ENCODE measurements around the gene NUP188. TPM values are rescaled to one million over a fixed set of nuclear protein-coding genes. Genes with fewer than 3 reads are reported as not detected.

The NUP188 gene, protein sequence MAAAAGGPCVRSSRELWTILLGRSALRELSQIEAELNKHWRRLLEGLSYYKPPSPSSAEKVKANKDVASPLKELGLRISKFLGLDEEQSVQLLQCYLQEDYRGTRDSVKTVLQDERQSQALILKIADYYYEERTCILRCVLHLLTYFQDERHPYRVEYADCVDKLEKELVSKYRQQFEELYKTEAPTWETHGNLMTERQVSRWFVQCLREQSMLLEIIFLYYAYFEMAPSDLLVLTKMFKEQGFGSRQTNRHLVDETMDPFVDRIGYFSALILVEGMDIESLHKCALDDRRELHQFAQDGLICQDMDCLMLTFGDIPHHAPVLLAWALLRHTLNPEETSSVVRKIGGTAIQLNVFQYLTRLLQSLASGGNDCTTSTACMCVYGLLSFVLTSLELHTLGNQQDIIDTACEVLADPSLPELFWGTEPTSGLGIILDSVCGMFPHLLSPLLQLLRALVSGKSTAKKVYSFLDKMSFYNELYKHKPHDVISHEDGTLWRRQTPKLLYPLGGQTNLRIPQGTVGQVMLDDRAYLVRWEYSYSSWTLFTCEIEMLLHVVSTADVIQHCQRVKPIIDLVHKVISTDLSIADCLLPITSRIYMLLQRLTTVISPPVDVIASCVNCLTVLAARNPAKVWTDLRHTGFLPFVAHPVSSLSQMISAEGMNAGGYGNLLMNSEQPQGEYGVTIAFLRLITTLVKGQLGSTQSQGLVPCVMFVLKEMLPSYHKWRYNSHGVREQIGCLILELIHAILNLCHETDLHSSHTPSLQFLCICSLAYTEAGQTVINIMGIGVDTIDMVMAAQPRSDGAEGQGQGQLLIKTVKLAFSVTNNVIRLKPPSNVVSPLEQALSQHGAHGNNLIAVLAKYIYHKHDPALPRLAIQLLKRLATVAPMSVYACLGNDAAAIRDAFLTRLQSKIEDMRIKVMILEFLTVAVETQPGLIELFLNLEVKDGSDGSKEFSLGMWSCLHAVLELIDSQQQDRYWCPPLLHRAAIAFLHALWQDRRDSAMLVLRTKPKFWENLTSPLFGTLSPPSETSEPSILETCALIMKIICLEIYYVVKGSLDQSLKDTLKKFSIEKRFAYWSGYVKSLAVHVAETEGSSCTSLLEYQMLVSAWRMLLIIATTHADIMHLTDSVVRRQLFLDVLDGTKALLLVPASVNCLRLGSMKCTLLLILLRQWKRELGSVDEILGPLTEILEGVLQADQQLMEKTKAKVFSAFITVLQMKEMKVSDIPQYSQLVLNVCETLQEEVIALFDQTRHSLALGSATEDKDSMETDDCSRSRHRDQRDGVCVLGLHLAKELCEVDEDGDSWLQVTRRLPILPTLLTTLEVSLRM (N-terminal part only)
- total RNA-seq: 50.6 TPM
- long read RNA-seq, partial matches to known transcripts: 32 of 37 reads
- long read RNA-seq, other reads (novel, unspliced or antisense): 5 of 37 reads

DNA sequence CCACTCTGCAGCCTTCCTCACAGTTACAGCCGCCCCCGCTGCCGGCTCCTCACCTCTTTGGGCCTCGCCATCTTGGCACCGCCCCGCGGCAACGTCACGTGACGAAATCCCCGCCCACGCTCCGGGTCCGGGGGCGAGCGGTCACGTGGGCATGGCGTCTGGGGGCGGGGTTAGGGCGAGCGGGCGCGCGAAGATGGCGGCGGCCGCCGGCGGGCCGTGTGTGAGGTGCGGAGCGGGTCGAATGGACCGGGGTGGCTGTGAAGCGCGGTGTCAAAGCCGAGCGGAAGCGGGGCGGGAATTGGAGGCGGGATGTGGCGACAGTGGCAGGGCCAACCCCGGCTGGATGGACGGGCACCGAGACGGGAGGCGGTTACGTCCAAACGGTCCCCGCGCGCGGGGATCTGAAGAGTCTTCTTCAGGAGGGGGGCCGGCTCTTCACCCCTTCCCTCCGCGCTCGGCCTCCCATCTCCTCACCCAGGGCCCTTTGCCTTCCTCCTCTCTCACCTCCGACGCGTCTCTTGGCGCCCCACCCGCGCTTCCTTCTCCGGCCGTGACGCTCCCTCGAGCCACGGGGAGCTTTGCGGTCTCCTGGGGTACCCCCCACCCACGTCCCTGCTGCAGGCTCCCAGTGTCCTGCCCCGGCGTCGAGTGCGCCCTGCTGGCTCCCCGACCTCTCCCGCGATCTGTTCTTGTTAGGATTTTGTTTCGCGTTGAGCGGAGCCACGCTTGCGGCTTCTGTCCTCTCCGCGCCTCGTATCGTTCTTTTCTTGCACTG, at the start of gene NUP188, which contains the start of gene DOLK:
Gene NUP188, plus strand, starts transcription at position 173 of the 775 bp plus-strand sequence. Its CDS starts 21 bp downstream, at position 194.
Gene DOLK, minus strand, starts transcription at position 77 of the 775 bp plus-strand sequence. CDS start 300 bp downstream, outside the sequence.
- peak; percentile 100 for DNase-seq (ENCODE audit: low spot score)

DNA sequence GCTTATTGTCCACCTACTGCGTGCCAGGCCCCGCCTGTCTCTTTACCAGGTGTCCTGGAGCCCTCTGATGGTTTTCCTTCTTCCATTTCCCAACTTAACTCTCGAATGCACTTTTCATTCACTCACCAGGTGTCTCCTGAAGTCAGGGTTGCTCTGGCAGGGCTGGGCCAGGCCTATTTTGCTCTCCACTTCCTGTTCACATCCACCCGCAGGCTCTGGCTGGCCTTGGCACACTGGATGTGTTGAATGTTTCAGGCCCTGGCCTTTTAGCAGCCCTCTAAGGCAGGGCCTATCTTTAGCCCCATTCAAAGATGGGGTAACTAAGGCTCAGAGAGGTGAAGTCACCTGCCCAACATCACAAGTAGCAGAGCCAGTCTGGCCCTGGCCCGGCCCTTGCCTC, 49.1 kb upstream of the NUP188 start:
- DNase-seq (ENCODE audit: low spot score): no peak

GRCh38 chr9:128898845-128899565, 48.5 kb upstream of the NUP188 start:
- no peak for DNase-seq (ENCODE audit: low spot score)

DNA sequence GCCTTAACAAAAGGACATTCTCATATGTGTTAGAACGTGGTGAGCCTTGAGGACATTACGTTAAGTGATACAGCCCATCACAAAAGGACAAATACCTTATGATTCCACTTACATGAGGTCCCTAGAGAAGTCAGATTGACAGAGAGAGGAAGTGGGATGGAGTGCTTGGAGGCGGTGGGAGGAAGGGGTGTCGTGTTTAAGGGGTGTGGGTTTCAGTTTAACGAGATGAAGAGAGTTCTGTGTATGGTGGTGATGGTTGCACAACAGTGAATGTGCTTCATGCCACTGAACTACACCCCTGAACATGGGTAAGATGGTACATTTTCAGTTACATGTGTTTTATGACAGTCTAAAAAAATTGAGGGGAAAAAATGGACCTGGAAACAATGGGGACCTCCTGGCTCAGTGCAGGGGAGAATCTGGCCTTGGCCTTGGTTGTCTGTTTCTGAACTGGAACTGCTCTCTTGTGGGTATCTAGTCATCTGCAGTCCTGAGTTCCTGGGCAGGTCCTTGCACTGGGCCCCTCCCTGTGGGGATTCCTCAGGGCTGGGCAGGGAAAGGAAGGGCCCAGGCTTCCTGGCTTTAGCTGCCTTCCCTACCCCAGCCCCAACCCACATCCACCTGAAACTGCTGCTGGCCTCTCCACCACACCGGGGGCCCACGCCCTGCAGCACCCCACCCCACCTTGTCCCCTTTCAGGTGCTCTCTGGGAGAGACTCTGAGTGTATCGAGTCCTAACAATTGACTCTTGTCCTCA, 47.8 kb upstream of the NUP188 start:
- no peak for DNase-seq (ENCODE audit: low spot score)

DNA sequence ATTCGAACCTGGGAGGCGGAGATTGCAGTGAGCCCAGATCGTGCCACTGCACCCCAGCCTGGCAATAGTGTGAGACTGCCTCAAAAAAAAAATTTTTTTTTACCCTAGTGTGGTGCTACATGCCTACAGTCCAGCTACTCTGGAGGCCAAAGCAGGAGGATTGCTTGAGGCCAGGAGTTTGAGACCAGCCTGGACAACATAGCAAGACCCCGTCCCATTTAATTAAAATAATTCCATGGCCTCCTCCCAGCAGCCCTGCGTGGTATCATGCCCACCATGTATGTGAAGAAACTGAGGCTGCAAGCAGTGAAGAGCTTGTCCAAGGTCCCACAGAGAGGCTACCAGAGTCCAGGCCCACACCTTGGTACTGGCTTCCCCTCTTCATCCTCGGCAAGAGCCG, 46.1 kb upstream of the NUP188 start:
- DNase-seq (ENCODE audit: low spot score): no peak

DNA sequence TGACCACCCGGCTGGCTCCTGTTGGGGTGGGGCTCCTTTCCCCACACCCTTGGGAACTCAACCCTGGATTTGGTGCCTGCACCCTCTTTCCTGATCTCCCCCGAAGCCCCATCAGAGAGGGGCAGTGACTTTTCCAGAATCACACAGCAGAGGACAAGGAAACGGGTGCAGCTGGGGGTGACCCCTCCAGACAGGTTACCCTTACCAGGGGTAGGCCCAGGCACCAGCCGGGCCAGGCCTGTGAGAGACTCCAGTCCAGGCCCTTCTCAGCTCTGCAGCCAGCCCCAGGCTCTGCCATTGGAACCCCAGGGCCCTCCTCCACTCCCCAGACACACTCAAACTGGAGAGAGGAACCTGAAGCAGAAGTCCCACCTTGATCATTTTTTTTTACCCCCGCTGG, 45.7 kb upstream of the NUP188 start:
- DNase-seq (ENCODE audit: low spot score): no peak

DNA sequence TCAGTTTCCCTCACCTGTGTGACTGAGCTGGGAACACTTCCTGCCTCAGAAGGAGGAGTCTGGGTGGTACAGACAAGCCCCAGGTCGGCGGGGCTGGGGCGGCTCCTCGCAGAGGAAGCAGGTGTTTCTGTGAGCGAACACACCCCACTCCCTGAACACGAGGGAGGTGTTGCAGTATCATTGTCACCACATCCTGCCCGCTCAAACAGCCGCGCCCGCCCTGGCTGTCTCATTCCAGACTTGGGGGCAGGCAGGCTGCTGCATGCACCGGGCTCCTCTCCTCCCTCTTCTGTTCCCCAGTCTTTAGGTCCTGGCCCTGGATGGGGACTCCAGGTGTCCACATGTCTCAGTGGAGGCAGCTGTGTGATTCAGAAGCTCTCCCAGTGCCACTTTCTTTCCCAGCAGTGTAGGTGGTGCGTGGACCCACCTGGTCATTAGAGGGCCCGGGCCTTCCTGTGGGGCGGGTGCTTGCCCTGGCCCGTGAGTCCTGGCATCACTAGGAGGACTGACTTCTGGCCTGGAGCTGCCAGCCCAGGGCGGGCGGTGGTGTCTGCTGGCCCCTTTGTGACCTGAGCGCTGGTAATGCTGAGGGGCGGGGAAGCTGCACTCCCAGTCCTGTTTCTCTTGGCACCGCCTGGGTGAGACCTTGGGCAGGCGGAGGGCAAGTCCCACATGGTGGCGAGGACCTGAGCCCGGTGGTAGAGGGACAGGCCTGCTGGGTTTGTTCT, 45.0 kb upstream of the NUP188 start:
- DNase-seq (ENCODE audit: low spot score): no peak

- DNase-seq (ENCODE audit: low spot score): no peak
Measured at GRCh38 chr9:128903079-128903461, 44.4 kb upstream of the NUP188 start.

DNA sequence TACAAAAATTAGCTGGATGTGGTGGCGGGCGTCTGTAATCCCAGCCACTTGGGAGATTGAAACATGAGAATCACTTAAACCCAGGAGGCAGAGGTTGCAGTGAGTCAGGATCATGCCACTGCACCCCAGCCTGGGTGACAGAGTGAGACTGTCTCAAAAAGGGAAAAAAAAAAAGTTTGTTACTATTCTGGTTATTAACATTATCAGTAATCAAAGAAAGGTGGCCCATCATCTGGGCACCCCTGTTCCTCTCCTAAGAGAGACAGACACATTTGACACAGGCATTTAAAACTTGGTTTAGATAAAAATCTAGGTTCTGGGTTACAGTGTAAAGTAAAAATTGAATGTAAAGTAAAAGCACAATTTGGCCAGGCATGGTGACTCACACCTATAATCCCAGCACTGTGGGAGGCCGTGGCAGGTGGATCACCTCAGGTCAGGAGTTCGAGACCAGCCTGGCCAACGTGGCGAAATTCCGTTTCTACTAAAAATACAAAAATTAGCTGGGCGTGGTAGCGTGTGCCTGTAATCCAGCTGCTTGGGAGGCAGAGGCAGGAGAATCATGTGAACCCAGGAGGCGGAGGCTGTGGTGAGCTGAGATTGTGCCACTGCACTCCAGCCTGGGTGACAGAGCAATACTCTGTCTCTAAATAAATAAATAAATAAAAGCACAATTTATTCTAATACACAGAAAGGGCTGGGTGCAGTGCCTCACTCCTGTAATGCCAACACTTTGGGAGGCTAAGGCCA, 43.5 kb upstream of the NUP188 start:
- DNase-seq (ENCODE audit: low spot score): no peak

DNA sequence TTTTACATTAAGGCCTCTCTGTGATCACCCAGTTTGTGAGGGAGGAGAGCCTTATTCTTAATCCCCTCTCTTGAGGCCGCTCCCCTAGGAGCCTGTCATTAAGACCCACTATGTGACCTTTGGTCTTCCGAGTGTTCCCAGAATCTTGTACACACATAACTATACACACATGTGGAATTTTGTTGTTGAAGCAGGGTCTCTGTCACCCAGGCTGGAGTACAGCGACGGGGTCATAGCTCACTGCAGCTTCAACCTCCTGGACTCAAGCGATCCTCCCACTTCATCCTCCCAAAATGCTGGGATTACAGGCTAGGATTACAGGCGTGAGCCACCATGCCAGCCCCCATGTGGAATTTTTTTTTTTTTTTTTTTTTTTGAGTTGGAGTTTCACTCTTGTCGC, 41.5 kb upstream of the NUP188 start:
- DNase-seq (ENCODE audit: low spot score): no peak

DNA sequence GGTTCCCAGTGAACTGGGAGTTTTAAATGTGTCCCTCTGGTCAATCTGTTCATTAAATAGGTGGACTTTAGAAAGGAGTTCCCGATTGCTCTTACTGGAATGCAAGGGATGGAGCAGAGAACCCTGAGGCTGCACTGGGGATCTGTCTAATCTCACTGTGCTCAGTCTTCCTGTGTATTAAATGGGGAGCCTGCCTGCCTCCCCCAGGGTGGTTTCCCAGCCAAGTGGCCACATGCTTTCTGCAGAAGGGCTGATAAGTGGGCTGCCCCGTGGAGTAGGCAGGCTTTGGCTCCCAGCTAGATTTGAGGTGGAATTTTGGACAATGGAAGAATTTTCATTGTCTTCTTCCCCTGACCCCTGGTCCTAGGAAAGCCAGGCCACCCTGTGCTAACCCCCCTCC, 40.8 kb upstream of the NUP188 start:
- DNase-seq (ENCODE audit: low spot score): no peak

GRCh38 chr9:128908372-128908771, 39.1 kb upstream of the NUP188 start:
- no peak for DNase-seq (ENCODE audit: low spot score)

- no peak for DNase-seq (ENCODE audit: low spot score)
Measured at GRCh38 chr9:128909859-128910258, 37.6 kb upstream of the NUP188 start.

DNA sequence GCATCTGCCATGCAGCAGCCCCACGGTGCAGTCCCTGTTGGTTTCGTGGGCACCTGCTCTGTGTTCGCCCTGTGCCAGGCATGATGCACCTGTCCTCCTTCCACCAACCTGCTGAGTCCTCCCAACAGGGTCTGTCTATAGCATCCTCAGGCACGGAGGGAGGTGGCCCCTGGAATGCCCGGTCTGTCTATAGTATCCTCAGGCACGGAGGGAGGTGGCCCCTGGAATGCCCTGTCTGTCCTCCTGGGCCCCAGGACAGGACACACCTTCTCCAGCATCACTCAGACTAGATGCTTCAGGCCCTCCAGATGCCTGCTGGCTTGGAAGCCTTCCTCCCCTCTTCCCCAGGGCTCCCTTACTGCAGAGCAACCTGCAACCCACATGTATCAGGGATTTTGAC, 36.6 kb upstream of the NUP188 start:
- DNase-seq (ENCODE audit: low spot score): no peak

- no peak for DNase-seq (ENCODE audit: low spot score)
Measured at GRCh38 chr9:128911529-128912035, 35.9 kb upstream of the NUP188 start.

GRCh38 chr9:128912270-128912853, 35.1 kb upstream of the NUP188 start:
- DNase-seq (ENCODE audit: low spot score): no peak

Data from mesenteric fat pad (tissue), 1 donor.